Neural cell (in vitro differentiated cells): ENCODE data around the gene ALX4. TPM values are rescaled to one million over a fixed set of nuclear protein-coding genes. Genes with fewer than 3 reads are reported as not detected.

ENCODE experiments used
- H2AFZ ChIP-seq: fragments of 200-600, 300-800 bp; sonication (generic), shearing (Covaris generic); 2 replicates; pipeline ENCODE4 v1.6.0; 2014; ENCODE audit warnings: low read depth, mild to moderate bottlenecking, antibody characterized with exemption, low read length, moderate library complexity
- H3F3A ChIP-seq: fragments of 200-600 bp; shearing (Covaris generic); 2 replicates; pipeline ENCODE4 v1.6.1; 2016; ENCODE audit warnings: mild to moderate bottlenecking, moderate library complexity, mixed read lengths, antibody characterized with exemption, low read length; ENCODE audit not compliant: insufficient read depth, poor library complexity, severe bottlenecking
- H3K27ac ChIP-seq: fragments of 200-600, 300-800 bp; sonication (generic), shearing (Covaris generic); 2 replicates; pipeline ENCODE4 v1.5.1; 2014; ENCODE audit warnings: mild to moderate bottlenecking, low read length, moderate library complexity
- H3K27me3 ChIP-seq: fragments of 300-800, 200-600 bp; sonication (generic), shearing (Covaris generic); 2 replicates; pipeline ENCODE4 v1.6.0; 2014; ENCODE audit warnings: mild to moderate bottlenecking, low read depth, low read length, moderate library complexity; ENCODE audit not compliant: insufficient read depth
- H3K36me3 ChIP-seq: fragments of 300-800, 200-600 bp; sonication (generic), shearing (Covaris generic); 2 replicates; pipeline ENCODE4 v1.5.1; 2014; ENCODE audit warnings: mild to moderate bottlenecking, antibody characterized with exemption, low read length, moderate library complexity; ENCODE audit not compliant: insufficient read depth
- H3K4me2 ChIP-seq: fragments of 300-800, 200-600 bp; sonication (generic), shearing (Covaris generic); 2 replicates; pipeline ENCODE4 v1.6.0; 2014; ENCODE audit warnings: mild to moderate bottlenecking, low read length
- H3K4me3 ChIP-seq: fragments of 300-800, 200-600 bp; sonication (generic), shearing (Covaris generic); 2 replicates; pipeline ENCODE4 v1.5.1; 2014; ENCODE audit warnings: mild to moderate bottlenecking, low read length, moderate library complexity
- H3K79me2 ChIP-seq: fragments of 200-600 bp; shearing (Covaris generic); replicated peaks from 2 replicates; pipeline ENCODE4 v1.6.0; 2014; ENCODE audit warnings: mild to moderate bottlenecking, low read length, moderate library complexity; ENCODE audit not compliant: insufficient read depth
- H3K9ac ChIP-seq: fragments of 300-800, 200-600 bp; sonication (generic), shearing (Covaris generic); 2 replicates; pipeline ENCODE4 v1.6.1; 2016; ENCODE audit warnings: mild to moderate bottlenecking, low read length, mixed read lengths
- H3K9me2 ChIP-seq: fragments of 200-600 bp; shearing (Covaris generic); 2 replicates; pipeline ENCODE4 v1.6.1; 2016; ENCODE audit warnings: mild to moderate bottlenecking, low read length, mixed read lengths; ENCODE audit not compliant: insufficient read depth
- H3K9me3 ChIP-seq: fragments of 200-600, 300-800 bp; sonication (generic), shearing (Covaris generic); 2 replicates; pipeline ENCODE4 v1.6.1; 2016; ENCODE audit warnings: mild to moderate bottlenecking, mixed run types, low read length, moderate library complexity, mixed read lengths
- H4K20me1 ChIP-seq: fragments of 200-600 bp; shearing (Covaris generic); 2 replicates; pipeline ENCODE4 v1.6.1; 2016; ENCODE audit warnings: mild to moderate bottlenecking, mixed run types; ENCODE audit not compliant: insufficient read depth
- CTCF ChIP-seq: fragments of 450-650 bp; IDR thresholded peaks from 2 replicates; pipeline ENCODE4 v1.5.1; 2014; ENCODE audit warnings: antibody characterized with exemption, mild to moderate bottlenecking, moderate library complexity; ENCODE audit not compliant: poor library complexity, severe bottlenecking
- EP300 ChIP-seq: fragments of 450-650 bp; conservative IDR thresholded peaks from 2 replicates; pipeline ENCODE4 v1.6.1; 2014; ENCODE audit warnings: antibody characterized with exemption, mild to moderate bottlenecking, moderate library complexity; ENCODE audit not compliant: poor library complexity, severe bottlenecking
- EZH2 ChIP-seq: fragments of 200-600, 300-800 bp; shearing (Covaris generic), sonication (generic); IDR thresholded peaks from 2 replicates; pipeline ENCODE4 v1.6.1; 2014; ENCODE audit warnings: antibody characterized with exemption, low read length, borderline replicate concordance, mild to moderate bottlenecking; ENCODE audit not compliant: insufficient read depth, poor library complexity, severe bottlenecking
- MXI1 ChIP-seq: fragments of 450-650 bp; conservative IDR thresholded peaks from 2 replicates; pipeline ENCODE4 v1.6.1; 2014; ENCODE audit warnings: antibody characterized with exemption, mild to moderate bottlenecking; ENCODE audit not compliant: poor library complexity, severe bottlenecking
- POLR2AphosphoS5 ChIP-seq: IDR thresholded peaks from 2 replicates; pipeline ENCODE4 v1.6.1; 2012
- RAD21 ChIP-seq: fragments of 450-650 bp; conservative IDR thresholded peaks from 2 replicates; pipeline ENCODE4 v1.6.1; 2014; ENCODE audit warnings: antibody characterized with exemption, mild to moderate bottlenecking, moderate library complexity
- REST ChIP-seq: IDR thresholded peaks from 2 replicates; pipeline ENCODE4 v1.6.1; 2012; ENCODE audit warnings: borderline replicate concordance
- SMC3 ChIP-seq: fragments of 450-650 bp; conservative IDR thresholded peaks from 2 replicates; pipeline ENCODE4 v1.6.1; 2014; ENCODE audit warnings: antibody characterized with exemption, mild to moderate bottlenecking, moderate library complexity; ENCODE audit not compliant: poor library complexity
- TAF1 ChIP-seq: IDR thresholded peaks from 2 replicates; pipeline ENCODE4 v1.6.1; 2012; ENCODE audit warnings: low read depth
- polyA plus RNA-seq: library from polyadenylated mRNA; depleted of rRNA; stranded (reverse); fragments of >200 nt; gene quantifications from 2 replicates; pipeline ENCODE4 v1.2.3, GENCODE V29; 2014

Gene ALX4
- polyA plus RNA-seq, 1 donor from 2014 or later = not detected

GRCh38 chr11:44282620-44283019 is 27.3 kb downstream of the ALX4 start:
- TF ChIP-seq MXI1 (no peak), EZH2 (no peak), CTCF (no peak)
- no peak overlapping the region for H3K4me3 ChIP-seq
- H2AFZ ChIP-seq = no peak overlapping the region
- no peak overlapping the region for H3K9ac ChIP-seq
- H3K27me3 ChIP-seq = no peaks in the 10 kb centered on the region
- no peaks in the 10 kb centered on the region for H4K20me1 ChIP-seq
- no peaks in the 10 kb centered on the region for H3K79me2 ChIP-seq
- H3K27ac ChIP-seq = no peak overlapping the region
- H3K36me3 ChIP-seq = no peaks in the 10 kb centered on the region
- H3K9me3 ChIP-seq = no peaks in the 10 kb centered on the region
- no peaks in the 10 kb centered on the region for H3K9me2 ChIP-seq
- H3K4me2 ChIP-seq = no peak overlapping the region
- no peaks in the 10 kb centered on the region for H3F3A ChIP-seq

GRCh38 chr11:44281151-44281550 is 28.8 kb downstream of the ALX4 start:
- TF ChIP-seq POLR2AphosphoS5 (no peak), MXI1 (no peak), RAD21 (no peak)
- no peaks in the 10 kb centered on the region for H3K27me3 ChIP-seq
- no peak overlapping the region for H3K27ac ChIP-seq
- H2AFZ ChIP-seq = no peak overlapping the region
- H4K20me1 ChIP-seq = no peaks in the 10 kb centered on the region
- H3K9ac ChIP-seq = no peak overlapping the region
- no peak overlapping the region for H3K4me2 ChIP-seq
- H3K36me3 ChIP-seq = no peaks in the 10 kb centered on the region
- no peaks in the 10 kb centered on the region for H3F3A ChIP-seq
- H3K4me3 ChIP-seq = no peak overlapping the region
- no peaks in the 10 kb centered on the region for H3K79me2 ChIP-seq
- H3K9me2 ChIP-seq = no peaks in the 10 kb centered on the region
- no peaks in the 10 kb centered on the region for H3K9me3 ChIP-seq

- TF ChIP-seq RAD21 = no peak
- no peak for TF ChIP-seq TAF1
- no peak for TF ChIP-seq POLR2AphosphoS5
- no peak for TF ChIP-seq MXI1
- TF ChIP-seq SMC3 = no peak
- no peak for TF ChIP-seq REST
- no peak for TF ChIP-seq CTCF
- no peak for TF ChIP-seq EP300
- no peak for TF ChIP-seq EZH2
- H3F3A ChIP-seq = no peaks in the 10 kb centered on the region
- no peak overlapping the region for H3K9ac ChIP-seq
- no peaks in the 10 kb centered on the region for H3K27me3 ChIP-seq
- H3K9me3 ChIP-seq = no peaks in the 10 kb centered on the region
- H3K4me3 ChIP-seq = no peak overlapping the region
- H2AFZ ChIP-seq = no peak overlapping the region
- H3K79me2 ChIP-seq = no peaks in the 10 kb centered on the region
- no peaks in the 10 kb centered on the region for H3K9me2 ChIP-seq
- H3K36me3 ChIP-seq = no peaks in the 10 kb centered on the region
- no peak overlapping the region for H3K27ac ChIP-seq
- no peaks in the 10 kb centered on the region for H4K20me1 ChIP-seq
- H3K4me2 ChIP-seq = no peak overlapping the region
Measured at GRCh38 chr11:44280257-44280656, 29.7 kb downstream of the ALX4 start.
